GM13976 (cell line): ENCODE data around the gene SLC25A19.

ENCODE experiments used
- DNase-seq: peaks from one replicate; pipeline ENCODE4 v3.0.0; 2012; ENCODE audit warnings: low spot score
- CTCF ChIP-seq: IDR thresholded peaks from 2 replicates; pipeline ENCODE4 v1.5.1; 2012; ENCODE audit warnings: borderline replicate concordance, mild to moderate bottlenecking; ENCODE audit not compliant: insufficient read depth; ENCODE audit errors: extremely low read depth, missing control alignments, control extremely low read depth
- in situ Hi-C: fragments of 300-500 bp; cut with MboI; formaldehyde crosslinking; loops from one replicate; pipeline ENCODE4 v1.12.0; 2022; ENCODE audit warnings: low sequenced_read_pairs, mixed read lengths, inconsistent platforms; ENCODE audit not compliant: unreplicated experiment

Gene SLC25A19

GRCh38 chr17:75250009-75250471 is 39.2 kb downstream of the SLC25A19 start:
- in situ Hi-C loops = no loop called here
- TF ChIP-seq CTCF = no peak
- DNase-seq = peak; percentile 82

GRCh38 chr17:75249564-75249963 is 39.7 kb downstream of the SLC25A19 start:
- no peak for DNase-seq
- in situ Hi-C loops = no loop called here
- no peak for TF ChIP-seq CTCF

- in situ Hi-C loops = no loop called here
- TF ChIP-seq CTCF = no peak
- DNase-seq = no peak
These were observed 42.8 kb downstream of the SLC25A19 start for GRCh38 chr17:75246404-75246803.

- no peak for DNase-seq
- TF ChIP-seq CTCF = no peak
- in situ Hi-C loops = no loop called here
These were observed 44.2 kb downstream of the SLC25A19 start for GRCh38 chr17:75245011-75245410.

- in situ Hi-C loops = no loop called here
- peak; percentile 78 for DNase-seq
- no peak for TF ChIP-seq CTCF
These were observed 44.9 kb downstream of the SLC25A19 start for GRCh38 chr17:75244133-75244866.

GRCh38 chr17:75242461-75243042 is 46.7 kb downstream of the SLC25A19 start:
- no peak for TF ChIP-seq CTCF
- DNase-seq = peak; percentile 82
- in situ Hi-C loops = no loop called here
